ENCODE results near the gene TNS4. TPM values are rescaled to one million over a fixed set of nuclear protein-coding genes. Genes with fewer than 3 reads are reported as not detected.

The TNS4 gene
- total RNA-seq, 1 experiment from 2014 or later: 0.14 TPM

DNA sequence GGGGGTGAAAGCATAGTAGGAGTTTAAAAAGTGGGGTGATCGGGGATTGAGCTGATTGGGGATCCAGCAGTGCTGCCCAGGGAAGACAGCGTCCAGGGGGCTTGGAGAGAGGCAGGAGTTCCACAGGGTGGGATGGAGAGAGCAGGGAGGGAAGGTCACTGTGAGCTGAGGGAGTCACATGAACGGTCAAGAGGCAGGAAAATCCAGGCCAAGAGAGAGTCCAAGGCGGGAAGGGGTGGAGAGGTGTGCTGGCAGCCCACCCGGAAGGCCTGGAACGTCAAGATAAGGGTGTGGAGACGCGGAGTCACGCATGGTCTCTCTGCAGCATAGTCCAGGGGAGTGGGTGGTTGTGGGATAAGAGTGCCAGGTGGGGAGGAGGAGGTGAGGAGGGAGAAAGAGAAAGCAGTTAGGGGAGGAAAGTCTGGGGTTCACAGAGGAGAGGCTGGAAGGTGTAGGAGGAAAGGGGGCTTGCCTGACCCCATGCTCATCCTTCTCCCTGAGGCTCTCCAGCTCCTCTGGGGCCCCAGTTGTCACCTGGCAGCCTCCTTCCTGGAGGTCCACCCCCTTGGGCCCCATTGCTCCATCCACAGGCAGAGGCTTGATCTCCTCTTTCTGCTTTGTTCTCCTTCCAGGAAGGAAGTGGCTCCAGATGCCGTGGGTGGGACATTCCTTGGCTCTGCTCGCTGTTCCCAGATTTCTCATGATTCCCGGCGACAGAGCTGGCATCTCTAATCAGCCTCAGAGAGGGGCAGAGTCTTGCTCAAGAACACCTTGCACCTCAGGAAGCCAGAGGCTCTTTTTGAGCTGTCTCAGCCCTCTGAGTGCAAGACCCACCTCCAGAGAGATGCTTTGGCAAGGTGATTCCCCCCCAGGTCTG lies 35.1 kb upstream of the TNS4 start:
- peak; percentile 45 for DNase-seq (ENCODE audit: low spot score)

DNA sequence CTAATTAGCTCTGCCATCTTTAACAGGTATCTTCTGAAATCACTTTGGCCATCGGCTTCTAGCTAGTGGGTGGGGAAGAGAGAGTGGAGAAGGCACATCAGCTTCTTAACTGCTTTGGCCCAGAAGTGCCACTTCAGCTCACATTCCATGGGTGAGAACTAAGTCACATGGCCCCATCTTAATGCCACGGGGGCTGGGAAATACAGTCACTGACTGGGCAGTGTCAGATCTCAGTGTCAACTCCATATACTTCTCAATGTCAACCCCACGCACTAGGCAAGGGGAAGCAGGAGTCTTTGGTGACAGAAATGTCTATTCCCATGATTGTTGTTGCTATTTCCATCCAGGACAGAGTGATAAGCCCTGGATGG lies 34.5 kb upstream of the TNS4 start:
- no peak for DNase-seq (ENCODE audit: low spot score)

- no peak for DNase-seq (ENCODE audit: low spot score)
These were observed 34.0 kb upstream of the TNS4 start for GRCh38 chr17:40535438-40535837.

GRCh38 chr17:40534371-40535189 lies 33.2 kb upstream of the TNS4 start:
- no peak for DNase-seq (ENCODE audit: low spot score)

DNA sequence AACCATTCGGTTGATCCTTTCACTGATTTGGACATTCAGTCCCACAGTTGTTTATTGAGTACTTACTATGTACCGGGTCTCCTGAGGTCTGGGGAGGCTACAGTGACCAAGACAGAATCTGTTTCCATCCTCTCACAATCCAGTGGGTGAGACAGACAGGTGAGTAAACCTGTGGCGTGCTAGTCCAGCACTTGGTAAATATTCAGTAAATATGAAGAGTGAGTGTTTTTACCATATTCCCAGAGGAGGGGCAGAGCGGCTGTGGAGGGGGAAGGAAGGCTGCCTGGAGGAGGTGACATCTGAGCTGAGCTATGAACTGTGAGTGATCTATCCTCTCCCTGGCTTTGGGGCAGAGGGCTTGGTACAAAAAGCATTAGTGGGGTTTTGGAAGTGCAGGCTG lies 32.5 kb upstream of the TNS4 start:
- no peak for DNase-seq (ENCODE audit: low spot score)

DNA sequence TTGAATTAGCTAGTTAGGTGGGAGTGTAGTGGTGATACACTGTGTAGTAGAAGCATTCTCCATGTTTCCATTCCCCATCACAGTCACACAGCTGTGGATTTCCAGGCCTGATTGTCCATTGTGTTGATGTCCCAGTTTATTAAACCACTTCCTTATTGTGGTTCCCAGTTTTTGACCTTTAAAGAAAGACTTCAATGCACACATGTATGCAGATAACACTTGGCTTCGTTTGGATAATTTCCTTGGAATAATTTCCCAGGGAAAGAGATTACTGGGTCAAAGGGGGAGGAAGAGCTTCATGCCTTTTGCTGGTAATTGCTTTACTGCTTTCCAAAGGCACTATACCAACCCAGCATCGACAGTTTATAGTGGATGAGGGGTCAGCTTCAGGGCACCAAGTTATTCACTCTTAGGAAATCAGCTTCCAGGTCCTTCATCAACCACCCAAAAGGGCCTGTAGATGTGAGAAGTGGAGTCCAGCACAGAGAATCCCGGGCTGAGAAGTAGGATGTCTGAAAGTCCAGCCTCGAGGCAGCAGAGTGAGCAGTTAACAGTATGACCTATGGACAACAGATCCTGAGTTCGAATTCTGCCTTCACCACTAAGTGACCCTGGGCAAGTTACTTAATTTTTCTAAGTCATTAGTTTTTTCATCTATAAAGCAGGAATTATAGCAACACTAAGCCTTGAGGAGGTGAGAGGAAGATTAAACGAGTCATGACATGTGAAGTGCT lies 31.3 kb upstream of the TNS4 start:
- DNase-seq (ENCODE audit: low spot score): no peak

DNA sequence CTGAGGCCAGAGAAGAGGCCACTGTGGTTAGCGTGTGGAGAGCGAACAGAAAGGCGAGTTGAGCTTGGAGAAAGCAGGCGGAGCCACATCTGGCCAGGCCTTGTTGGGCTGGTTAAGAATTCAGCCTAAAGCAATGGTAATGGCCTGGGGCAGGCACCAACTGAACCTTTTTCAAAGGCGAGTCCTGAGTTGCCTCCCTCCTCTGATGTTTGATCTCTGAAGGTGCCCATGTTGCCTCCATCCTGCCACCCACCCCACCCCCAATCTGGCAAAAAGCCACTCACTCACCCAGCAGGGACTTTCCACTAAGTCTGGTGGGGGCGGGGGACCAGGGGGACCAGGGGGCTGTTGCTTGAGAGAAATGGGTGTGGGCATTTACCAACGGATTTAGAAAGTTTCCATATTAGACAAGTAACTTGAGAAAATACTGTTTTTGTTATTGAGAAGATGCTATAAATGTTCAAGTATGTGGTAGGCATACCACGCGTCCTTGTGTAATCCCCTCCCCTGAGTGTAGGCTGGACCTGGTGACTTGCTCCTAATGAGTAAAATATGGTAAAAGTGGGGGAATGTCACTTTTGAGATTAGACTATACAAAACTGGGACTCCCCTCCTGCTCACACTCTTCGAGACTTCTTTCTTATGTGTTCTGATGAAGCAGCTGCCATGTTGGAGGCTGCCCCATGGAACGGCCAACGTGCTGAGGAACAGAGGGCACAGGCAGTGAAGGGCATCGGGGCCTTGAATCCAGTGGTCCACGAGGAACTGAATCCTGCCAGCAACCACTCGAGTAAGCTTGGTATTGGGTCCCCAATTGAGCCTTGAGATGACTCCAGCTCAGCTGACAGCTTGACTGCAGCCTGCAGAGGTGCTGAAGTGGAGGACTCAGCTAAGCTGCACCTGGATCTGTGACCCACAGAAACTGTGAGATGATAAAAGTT lies 29.9 kb upstream of the TNS4 start:
- DNase-seq (ENCODE audit: low spot score): no peak

- no peak for DNase-seq (ENCODE audit: low spot score)
These were observed 29.1 kb upstream of the TNS4 start for GRCh38 chr17:40530531-40530994.

- no peak for DNase-seq (ENCODE audit: low spot score)
These were observed 28.6 kb upstream of the TNS4 start for GRCh38 chr17:40529991-40530390.

DNA sequence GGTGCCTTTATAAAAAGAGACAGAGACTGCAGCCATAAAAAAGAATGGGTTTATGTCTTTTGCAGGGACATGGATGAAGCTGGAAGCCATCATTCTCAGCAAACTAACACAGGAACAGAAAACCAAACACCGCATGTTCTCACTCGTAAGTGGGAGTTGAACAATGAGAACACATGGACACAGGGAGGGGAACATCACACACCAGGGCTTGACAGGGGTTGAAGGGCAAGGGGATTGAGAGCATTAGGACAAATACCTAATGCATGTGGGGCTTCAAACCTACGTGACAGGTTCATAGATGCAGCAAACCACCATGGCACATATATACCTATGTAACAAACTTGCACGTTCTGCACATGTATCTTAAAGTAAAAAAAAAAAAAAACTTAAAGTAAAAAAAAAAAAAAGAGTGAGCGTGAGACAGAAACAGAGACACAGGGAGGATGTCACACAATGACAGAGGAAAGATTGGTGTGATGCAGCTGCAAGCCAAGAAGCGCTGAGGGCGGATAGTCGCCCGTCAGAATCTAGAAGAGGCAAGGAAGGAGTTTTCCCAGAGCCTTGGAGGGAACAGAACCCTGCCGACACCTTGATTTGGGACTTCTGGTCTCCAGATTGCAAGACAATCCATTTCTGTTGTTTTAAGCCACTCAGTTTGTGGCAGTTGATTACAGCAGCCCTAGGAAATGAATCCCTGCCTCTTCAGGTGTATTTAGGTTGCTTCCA lies 27.4 kb upstream of the TNS4 start:
- DNase-seq (ENCODE audit: low spot score): no peak

DNA sequence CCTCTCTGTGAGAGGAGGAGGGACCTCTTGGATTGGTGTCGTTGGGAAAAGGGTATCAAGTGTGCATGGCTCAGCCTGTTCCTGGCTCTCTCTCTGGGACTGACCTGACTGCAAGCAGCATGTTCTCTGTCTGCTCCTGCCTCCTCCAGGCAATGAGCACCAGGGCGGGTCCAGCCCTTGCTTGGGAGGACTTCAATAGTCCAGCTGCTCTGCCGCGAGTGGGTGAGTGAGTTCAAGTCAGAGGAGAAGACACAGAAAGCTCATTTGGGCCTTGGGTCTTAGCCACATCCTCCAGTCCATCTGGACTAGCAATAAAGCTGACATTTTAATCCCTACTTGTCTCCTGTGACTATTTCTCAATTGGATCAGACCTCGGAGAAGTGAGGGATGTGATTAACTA lies 25.2 kb upstream of the TNS4 start:
- no peak for DNase-seq (ENCODE audit: low spot score)

DNA sequence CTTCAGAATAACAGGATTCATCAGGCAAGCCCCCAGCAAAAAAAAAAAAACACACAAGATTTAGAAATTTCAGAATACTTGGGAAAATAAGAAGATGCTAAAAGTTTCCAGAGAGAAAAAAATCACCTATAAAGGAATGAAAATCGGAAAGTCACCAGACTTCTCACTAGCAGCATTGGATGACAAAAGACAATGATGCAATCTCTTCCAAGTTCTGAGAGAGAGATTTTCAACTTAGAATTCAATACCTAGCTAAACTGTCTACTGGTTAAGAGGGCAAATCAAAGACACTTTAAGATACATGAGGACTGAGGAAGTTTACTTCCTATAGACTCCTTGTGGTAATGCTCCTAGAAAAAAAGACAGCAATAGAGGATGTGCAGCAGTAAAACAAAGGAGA lies 23.9 kb upstream of the TNS4 start:
- DNase-seq (ENCODE audit: low spot score): no peak

DNA sequence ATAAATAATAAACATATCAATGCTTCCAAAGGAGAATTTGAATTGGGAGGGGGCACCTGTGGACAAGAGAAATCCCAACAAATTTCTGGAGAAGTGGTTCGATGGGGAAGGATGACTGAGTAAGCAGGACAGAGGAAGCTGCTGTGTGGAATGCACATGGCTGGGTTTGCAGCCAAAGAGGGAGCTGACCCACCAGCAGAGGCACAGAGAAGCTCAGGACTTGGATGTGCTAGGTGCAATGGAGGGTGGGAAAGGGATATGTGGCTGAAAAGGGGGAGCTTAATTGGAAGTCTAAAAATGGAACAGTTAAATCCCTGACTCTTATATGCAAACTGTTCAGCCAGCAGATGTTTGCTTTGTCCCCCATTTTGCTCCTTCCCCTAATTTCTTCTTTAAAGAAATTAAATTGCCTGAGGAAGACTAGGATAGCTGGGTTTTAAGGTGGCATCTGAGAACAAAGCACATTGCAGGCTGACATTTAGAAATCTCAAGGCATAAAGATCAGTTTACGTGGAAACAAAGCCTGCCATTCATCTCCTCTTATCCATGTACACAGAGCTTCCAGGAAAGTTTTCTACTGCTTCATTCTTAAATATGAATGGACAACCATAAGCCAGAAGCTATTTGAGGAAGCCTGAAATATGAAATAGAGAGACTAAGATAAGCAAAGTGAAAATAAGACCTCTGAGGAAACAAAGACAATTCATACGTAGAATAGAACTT lies 23.0 kb upstream of the TNS4 start:
- DNase-seq (ENCODE audit: low spot score): no peak

- DNase-seq (ENCODE audit: low spot score): no peak
These were observed 21.5 kb upstream of the TNS4 start for GRCh38 chr17:40522961-40523310.

DNA sequence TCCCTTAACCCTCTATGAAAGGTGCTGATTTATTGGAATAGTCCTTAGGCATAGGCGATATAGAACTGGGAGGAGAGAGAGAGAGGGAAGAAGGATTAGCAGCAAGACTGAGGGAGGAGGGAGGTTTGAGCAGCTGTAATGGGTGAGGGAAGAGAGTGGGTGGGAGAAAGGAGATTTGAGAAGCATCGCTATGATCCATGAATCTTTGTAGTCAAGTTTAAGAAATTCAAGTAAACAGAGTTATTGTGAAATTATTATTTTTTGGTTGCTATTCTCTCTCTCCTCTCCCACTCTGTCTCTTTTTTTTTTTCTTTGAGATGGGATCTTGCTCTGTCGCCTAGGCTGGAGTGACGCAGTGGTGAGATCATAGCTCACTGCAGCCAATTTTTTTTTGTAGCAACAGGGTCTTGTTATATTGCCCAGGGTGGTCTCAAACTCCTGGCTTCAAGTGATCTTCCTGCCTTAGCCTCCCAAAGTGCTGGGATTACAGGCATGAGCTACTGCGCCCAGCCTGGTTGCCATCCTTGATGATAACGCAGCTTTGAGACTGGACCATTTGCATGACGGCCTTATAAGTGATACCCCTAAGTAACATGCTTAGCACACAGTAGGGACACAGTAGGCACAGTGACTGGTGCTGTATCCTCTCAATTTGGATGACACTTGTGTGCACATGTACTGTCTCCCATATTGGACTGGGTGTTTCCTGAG lies 21.0 kb upstream of the TNS4 start:
- DNase-seq (ENCODE audit: low spot score): no peak

DNA sequence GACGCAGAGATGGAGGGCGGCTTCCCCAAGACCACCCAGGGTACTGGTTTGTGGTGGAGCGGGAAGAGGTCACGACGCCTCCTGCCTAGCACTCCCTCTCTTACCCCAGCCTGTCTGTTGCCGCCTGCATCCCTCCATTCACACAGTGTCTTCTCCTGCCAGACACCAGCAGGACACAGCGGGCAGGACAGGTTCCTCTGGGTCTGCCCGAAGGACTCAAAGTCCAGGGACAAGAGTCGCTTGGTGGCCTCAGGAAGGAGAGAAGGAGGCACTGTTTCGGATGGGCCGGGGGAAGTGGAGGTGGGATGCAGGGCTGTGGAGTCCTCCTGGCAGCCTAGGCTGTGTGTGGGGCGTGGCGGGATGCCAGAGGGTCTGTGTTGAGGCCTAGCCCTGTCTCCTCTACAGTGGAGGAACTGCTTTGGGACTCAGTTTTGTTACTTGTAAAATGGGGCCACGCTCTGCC lies 19.6 kb upstream of the TNS4 start:
- no peak for DNase-seq (ENCODE audit: low spot score)

GRCh38 chr17:40519089-40519775 lies 17.8 kb upstream of the TNS4 start:
- no peak for DNase-seq (ENCODE audit: low spot score)

DNA sequence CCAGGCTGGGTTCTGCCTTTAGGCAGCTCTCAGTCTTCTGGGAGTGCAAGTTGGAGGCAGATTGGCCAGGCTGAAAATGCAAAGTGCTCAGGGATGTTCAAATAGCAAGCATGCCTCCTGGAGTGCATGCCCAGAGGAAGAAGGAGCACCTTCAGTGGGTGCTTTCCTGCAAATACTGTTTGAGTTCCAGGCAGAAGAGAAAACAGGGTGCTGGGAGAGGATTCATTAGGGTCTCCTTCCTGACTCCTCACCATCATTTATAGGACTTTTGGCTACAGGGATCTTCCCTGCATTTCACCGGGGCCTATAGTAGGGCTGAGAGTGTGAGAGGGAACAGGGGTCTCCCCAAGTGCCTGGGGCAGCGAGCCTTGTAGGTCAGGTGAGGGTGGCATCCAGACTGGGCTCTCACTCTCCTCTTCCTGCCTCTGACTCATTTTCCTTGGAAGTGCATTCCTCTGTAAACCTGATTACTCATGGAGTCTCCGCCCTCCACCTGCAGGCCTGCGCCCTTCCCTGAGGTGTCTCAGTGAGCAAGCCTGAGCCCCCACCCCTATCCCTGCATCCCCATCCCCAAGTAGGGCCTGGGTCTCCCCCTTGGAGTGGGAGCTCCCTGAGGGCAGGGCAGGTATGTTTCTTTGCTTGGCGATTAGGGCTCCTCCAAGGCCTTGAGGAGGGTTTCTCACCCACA lies 17.1 kb upstream of the TNS4 start:
- DNase-seq (ENCODE audit: low spot score): peak; percentile 93

Data from A172 (cell line).